Body of pancreas (tissue), 4 donors: ENCODE measurements around the gene DNAAF1. TPM values are rescaled to one million over a fixed set of nuclear protein-coding genes. Genes with fewer than 3 reads are reported as not detected.

Experiments used
- ATAC-seq: fragments of 150-250 bp; one replicate; pipeline ENCODE4 v1.9.1; 2016
- DNase-seq, 4 donors: peaks; one replicate each; pipeline ENCODE4 v3.0.0-alpha.2; 2019
- H3K27ac ChIP-seq, 4 donors: fragments of 200-600 bp; sonication (generic); 1 replicate in 3 of 4; 2 replicates in 1 of 4; pipeline versions ENCODE4 v1.5.1 to v1.6.1; 2016 to 2019; ENCODE audit warnings: mild to moderate bottlenecking in 1 of 4, mixed read lengths in 1 of 4, moderate library complexity in 1 of 4
- H3K27me3 ChIP-seq, 2 donors: fragments of 200-600 bp; sonication (generic); one replicate each; pipeline ENCODE4 v1.6.0; 2016; ENCODE audit warnings: mild to moderate bottlenecking in 1 of 2
- H3K36me3 ChIP-seq, 2 donors: fragments of 200-600 bp; sonication (generic); replicated peaks in 1 of 2; 2 replicates each; pipeline ENCODE4 v1.5.1; 2016; ENCODE audit warnings: low read depth in 2 of 2; ENCODE audit not compliant: insufficient read depth in 1 of 2
- H3K4me1 ChIP-seq: fragments of 200-600 bp; sonication (generic); one replicate; pipeline ENCODE4 v1.6.0; 2016
- H3K4me3 ChIP-seq, 2 donors: fragments of 200-600 bp; sonication (generic); 1 replicate in 1 of 2; 2 replicates in 1 of 2; pipeline ENCODE4 v1.5.1; 2016 to 2019
- H3K9me3 ChIP-seq, 3 donors: fragments of 200-600 bp; sonication (generic); 1 replicate in 2 of 3; 2 replicates in 1 of 3; pipeline ENCODE4 v1.5.1; 2016
- POLR2A ChIP-seq, 3 donors: fragments of 450-650 bp; IDR thresholded peaks; one replicate each; pipeline ENCODE4 v1.6.1; 2016; ENCODE audit warnings: antibody characterized with exemption in 3 of 3, mild to moderate bottlenecking in 2 of 3
- WGBS, 2 donors: methylation state at CpG; one replicate each; pipeline ENCODE4 v1.1.5; 2017; 5-methylcytosine and 5-hydroxymethylcytosine counted together
- intact Hi-C: fragments of 100-400 bp; cut with DNase I; formaldehyde crosslinking; loops from one replicate; pipeline ENCODE4 v1.15.1; 2023
- total RNA-seq, 2 donors: library from RNA; depleted of rRNA; stranded (reverse); fragments of >200 nt; gene quantifications; one replicate each; pipeline ENCODE4 v1.1.0, GENCODE V29; 2016
- TF ChIP-seq, protein P1 (sequence below), 7 experiments: fragments of 450-650 bp in 4 of 7; fragments of 200-600 bp in 3 of 7; sonication (generic) in 3 of 7; IDR thresholded peaks; one replicate each; pipeline ENCODE4 v1.5.1; 2016 to 2019; ENCODE audit warnings: antibody characterized with exemption in 7 of 7

The DNAAF1 gene
- total RNA-seq, 2 donors from 2014 or later, result 0.99 to 1.3 TPM

GRCh38 chr16:84190731-84191388 is 45.8 kb downstream of the DNAAF1 start, which contains the start of gene ADAD2:
ADAD2 (plus strand) TSS chr16:84191157; CDS start chr16:84191231, 74 bp downstream.
- 81 to 86% methylated on average over 6 to 47 of the region's 47 CpGs for WGBS, 2 donors
- TF ChIP-seq, protein P1, sequence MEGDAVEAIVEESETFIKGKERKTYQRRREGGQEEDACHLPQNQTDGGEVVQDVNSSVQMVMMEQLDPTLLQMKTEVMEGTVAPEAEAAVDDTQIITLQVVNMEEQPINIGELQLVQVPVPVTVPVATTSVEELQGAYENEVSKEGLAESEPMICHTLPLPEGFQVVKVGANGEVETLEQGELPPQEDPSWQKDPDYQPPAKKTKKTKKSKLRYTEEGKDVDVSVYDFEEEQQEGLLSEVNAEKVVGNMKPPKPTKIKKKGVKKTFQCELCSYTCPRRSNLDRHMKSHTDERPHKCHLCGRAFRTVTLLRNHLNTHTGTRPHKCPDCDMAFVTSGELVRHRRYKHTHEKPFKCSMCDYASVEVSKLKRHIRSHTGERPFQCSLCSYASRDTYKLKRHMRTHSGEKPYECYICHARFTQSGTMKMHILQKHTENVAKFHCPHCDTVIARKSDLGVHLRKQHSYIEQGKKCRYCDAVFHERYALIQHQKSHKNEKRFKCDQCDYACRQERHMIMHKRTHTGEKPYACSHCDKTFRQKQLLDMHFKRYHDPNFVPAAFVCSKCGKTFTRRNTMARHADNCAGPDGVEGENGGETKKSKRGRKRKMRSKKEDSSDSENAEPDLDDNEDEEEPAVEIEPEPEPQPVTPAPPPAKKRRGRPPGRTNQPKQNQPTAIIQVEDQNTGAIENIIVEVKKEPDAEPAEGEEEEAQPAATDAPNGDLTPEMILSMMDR (IDR thresholded peaks at IDR 0.05), result no peak
- no peak for TF ChIP-seq POLR2A (IDR thresholded peaks at IDR 0.05)
- Histone ChIP-seq H3K4me3 (no peak within 1 kb of the TSS), H3K4me1 (peaks cover 9% of the 10 kb centered on the region), H3K27ac (no peak within 1 kb of the TSS), H3K36me3 (no peaks in the 10 kb centered on the region), H3K9me3 (no peaks in the 10 kb centered on the region), H3K27me3 (no peaks in the 10 kb centered on the region)
- intact Hi-C loops, result loop anchor here (10.0 kb wide), 1 partner anchor 226 kb away; the partner anchor contains the start of gene NECAB2
- DNase-seq, result no peak
- no peak for ATAC-seq

- no peak for DNase-seq
- ATAC-seq, result no peak
- Histone ChIP-seq H3K36me3 (no peaks in the 10 kb centered on the region), H3K4me3 (no peak overlapping the region), H3K27ac (no peak overlapping the region), H3K27me3 (no peaks in the 10 kb centered on the region), H3K9me3 (no peaks in the 10 kb centered on the region), H3K4me1 (peaks cover 5% of the 10 kb centered on the region)
- WGBS, 2 donors, result 67 to 81% methylated on average over 7 to 9 of the region's 16 CpGs
- intact Hi-C loops, result loop anchor here (10.0 kb wide), 1 partner anchor 227 kb away; the partner anchor contains the start of gene NECAB2
- TF ChIP-seq, protein P1 (IDR thresholded peaks at IDR 0.05), result no peak
- TF ChIP-seq POLR2A (IDR thresholded peaks at IDR 0.05), result no peak
Observed at GRCh38 chr16:84191466-84191865, 46.4 kb downstream of the DNAAF1 start.

- intact Hi-C loops, result loop anchor here (10.0 kb wide), 1 partner anchor 229 kb away; the partner anchor contains the start of gene NECAB2
- DNase-seq, result no peak
- H3K27me3 ChIP-seq, result no peaks in the 10 kb centered on the region
- no peak for ATAC-seq
- TF ChIP-seq, protein P1 (IDR thresholded peaks at IDR 0.05), result no peak
- TF ChIP-seq POLR2A (IDR thresholded peaks at IDR 0.05), result no peak
- WGBS, 2 donors, result 66 to 81% methylated on average over 5 to 7 of the region's 7 CpGs
- H3K4me1 ChIP-seq, result no peaks in the 10 kb centered on the region
- no peaks in the 10 kb centered on the region for H3K36me3 ChIP-seq
- no peak overlapping the region for H3K27ac ChIP-seq
- no peaks in the 10 kb centered on the region for H3K9me3 ChIP-seq
- H3K4me3 ChIP-seq, result no peak overlapping the region
Observed at GRCh38 chr16:84193480-84193879, 48.4 kb downstream of the DNAAF1 start.

GRCh38 chr16:84194018-84194417 is 48.9 kb downstream of the DNAAF1 start:
- WGBS, 2 donors, result 70 to 76% methylated on average over 11 of the region's 11 CpGs
- intact Hi-C loops, result loop anchor here (10.0 kb wide), 1 partner anchor 229 kb away; the partner anchor contains the start of gene NECAB2
- H3K4me3 ChIP-seq, result no peak overlapping the region

More at GRCh38 chr16:84194018-84194417, 48.9 kb downstream of the DNAAF1 start:
- TF ChIP-seq, protein P1 (IDR thresholded peaks at IDR 0.05), result no peak
- TF ChIP-seq POLR2A (IDR thresholded peaks at IDR 0.05), result no peak
- no peak for ATAC-seq
- Histone ChIP-seq H3K9me3 (no peaks in the 10 kb centered on the region), H3K36me3 (no peaks in the 10 kb centered on the region), H3K27me3 (no peaks in the 10 kb centered on the region), H3K27ac (no peak overlapping the region), H3K4me1 (no peaks in the 10 kb centered on the region)
- DNase-seq, result no peak
